Neural progenitor cell (in vitro differentiated cells): ENCODE data around the gene BIK. TPM values are rescaled to one million over a fixed set of nuclear protein-coding genes. Genes with fewer than 3 reads are reported as not detected.

Source experiments
- DNase-seq: peaks from one replicate; pipeline ENCODE4 v3.0.0-alpha.2; 2016; ENCODE audit warnings: low spot score
- H2AFZ ChIP-seq: fragments of 200-600 bp; sonication (generic); replicated peaks from 2 replicates; pipeline ENCODE4 v1.6.1; 2016; ENCODE audit warnings: antibody characterized with exemption
- H3F3A ChIP-seq: fragments of 200-600 bp; sonication (generic); 2 replicates; pipeline ENCODE4 v1.6.1; 2016; ENCODE audit warnings: antibody characterized with exemption, low read depth
- H3K27ac ChIP-seq: fragments of 200-600 bp; sonication (generic); 2 replicates; pipeline ENCODE4 v1.5.1; 2016; ENCODE audit warnings: mild to moderate bottlenecking
- H3K27me3 ChIP-seq: fragments of 200-600 bp; sonication (generic); 2 replicates; pipeline ENCODE4 v1.6.1; 2016; ENCODE audit warnings: mild to moderate bottlenecking, moderate library complexity
- H3K36me3 ChIP-seq: fragments of 200-600 bp; sonication (generic); 2 replicates; pipeline ENCODE4 v1.5.1; 2016
- H3K4me1 ChIP-seq: fragments of 200-600 bp; sonication (generic); 2 replicates; pipeline ENCODE4 v1.6.1; 2016; ENCODE audit warnings: mixed run types
- H3K4me2 ChIP-seq: fragments of 200-600 bp; sonication (generic); 2 replicates; pipeline ENCODE4 v1.6.1; 2016
- H3K4me3 ChIP-seq: fragments of 200-600 bp; sonication (generic); 2 replicates; pipeline ENCODE4 v1.5.1; 2016
- H3K79me2 ChIP-seq: fragments of 200-600 bp; sonication (generic); 2 replicates; pipeline ENCODE4 v1.6.1; 2016; ENCODE audit warnings: low read depth
- H3K9ac ChIP-seq: fragments of 200-600 bp; sonication (generic); 2 replicates; pipeline ENCODE4 v1.6.1; 2016
- H3K9me3 ChIP-seq: fragments of 200-600 bp; sonication (generic); 2 replicates; pipeline ENCODE4 v1.5.1; 2016; ENCODE audit warnings: low read depth
- H4K20me1 ChIP-seq: fragments of 200-600 bp; sonication (generic); 2 replicates; pipeline ENCODE4 v1.6.1; 2016; ENCODE audit warnings: low read depth
- H3K27ac Mint-ChIP-seq: 3 replicates; pipeline ENCODE4 v1.8.0; 2021; ENCODE audit warnings: mixed read lengths
- H3K27me3 Mint-ChIP-seq: 2 replicates; pipeline ENCODE4 v1.8.0; 2022; ENCODE audit warnings: low read depth, mild to moderate bottlenecking, inconsistent platforms, moderate library complexity, mixed read lengths; ENCODE audit not compliant: insufficient read depth
- H3K36me3 Mint-ChIP-seq: 3 replicates; pipeline ENCODE4 v1.8.0; 2021; ENCODE audit warnings: mixed read lengths
- H3K4me1 Mint-ChIP-seq: 3 replicates; pipeline ENCODE4 v1.8.0; 2021; ENCODE audit warnings: mixed read lengths
- H3K4me3 Mint-ChIP-seq: 3 replicates; pipeline ENCODE4 v1.8.0; 2021; ENCODE audit warnings: mild to moderate bottlenecking, moderate library complexity, mixed read lengths
- H3K9me3 Mint-ChIP-seq: 3 replicates; pipeline ENCODE4 v1.8.0; 2020; ENCODE audit warnings: mixed read lengths
- EZH2 ChIP-seq: fragments of 200-600 bp; sonication (generic); IDR thresholded peaks from 2 replicates; pipeline ENCODE4 v1.6.1; 2017; ENCODE audit warnings: antibody characterized with exemption, mild to moderate bottlenecking, moderate library complexity
- EZH2phosphoT487 ChIP-seq: fragments of 200-600 bp; sonication (generic); IDR thresholded peaks from 2 replicates; pipeline ENCODE4 v1.6.1; 2017; ENCODE audit warnings: antibody characterized with exemption
- total RNA-seq: library from RNA; depleted of rRNA; stranded (reverse); fragments of >200 nt; gene quantifications from 2 replicates; pipeline ENCODE4 v1.2.3, GENCODE V29; 2015; ENCODE audit warnings: low replicate concordance
- TF ChIP-seq, protein P1 (sequence below): fragments of 200-600 bp; sonication (generic); IDR thresholded peaks from 2 replicates; pipeline ENCODE4 v1.5.1; 2017; ENCODE audit warnings: antibody characterized with exemption, mild to moderate bottlenecking

Gene BIK
- total RNA-seq, 1 donor from 2014 or later = 2.2 TPM

DNA sequence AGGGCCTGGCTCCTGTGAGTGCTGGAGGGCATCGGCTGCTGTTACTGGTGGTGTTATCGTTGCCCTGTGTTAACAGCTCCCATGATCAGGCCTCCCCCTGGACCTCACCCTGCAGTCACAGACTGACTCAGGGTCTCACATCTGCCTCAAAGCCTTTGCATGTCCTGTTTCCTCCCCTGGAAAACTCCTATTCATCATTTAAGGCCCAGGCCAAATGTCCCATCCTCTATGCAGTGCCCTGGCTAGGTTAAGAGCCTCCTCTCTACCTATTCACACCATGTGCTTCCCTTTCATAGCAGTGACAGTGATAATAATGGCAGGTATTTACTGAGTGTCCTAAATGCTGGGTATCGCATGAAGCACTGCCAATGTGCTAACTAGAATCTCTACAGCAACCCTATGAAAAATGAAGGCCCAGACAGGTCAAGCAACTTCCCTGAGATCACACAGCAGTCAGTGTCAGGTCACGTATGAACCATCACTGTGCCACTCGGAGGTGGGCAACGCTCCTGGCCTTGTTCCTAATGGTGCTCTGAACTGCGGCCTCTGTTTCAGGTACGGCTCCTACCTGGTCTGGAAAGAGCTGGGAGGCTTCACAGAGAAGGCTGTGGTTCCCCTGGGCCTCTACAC lies 50.1 kb downstream of the BIK start:
- H3K4me2 ChIP-seq = no peak overlapping the region
- no peaks in the 10 kb centered on the region for H3K9me3 ChIP-seq
- TF ChIP-seq EZH2phosphoT487 (no peak), EZH2 (no peak)
- TF ChIP-seq, protein P1, sequence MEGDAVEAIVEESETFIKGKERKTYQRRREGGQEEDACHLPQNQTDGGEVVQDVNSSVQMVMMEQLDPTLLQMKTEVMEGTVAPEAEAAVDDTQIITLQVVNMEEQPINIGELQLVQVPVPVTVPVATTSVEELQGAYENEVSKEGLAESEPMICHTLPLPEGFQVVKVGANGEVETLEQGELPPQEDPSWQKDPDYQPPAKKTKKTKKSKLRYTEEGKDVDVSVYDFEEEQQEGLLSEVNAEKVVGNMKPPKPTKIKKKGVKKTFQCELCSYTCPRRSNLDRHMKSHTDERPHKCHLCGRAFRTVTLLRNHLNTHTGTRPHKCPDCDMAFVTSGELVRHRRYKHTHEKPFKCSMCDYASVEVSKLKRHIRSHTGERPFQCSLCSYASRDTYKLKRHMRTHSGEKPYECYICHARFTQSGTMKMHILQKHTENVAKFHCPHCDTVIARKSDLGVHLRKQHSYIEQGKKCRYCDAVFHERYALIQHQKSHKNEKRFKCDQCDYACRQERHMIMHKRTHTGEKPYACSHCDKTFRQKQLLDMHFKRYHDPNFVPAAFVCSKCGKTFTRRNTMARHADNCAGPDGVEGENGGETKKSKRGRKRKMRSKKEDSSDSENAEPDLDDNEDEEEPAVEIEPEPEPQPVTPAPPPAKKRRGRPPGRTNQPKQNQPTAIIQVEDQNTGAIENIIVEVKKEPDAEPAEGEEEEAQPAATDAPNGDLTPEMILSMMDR = no peak
- no peaks in the 10 kb centered on the region for H3K9me3 Mint-ChIP-seq
- peak overlapping the region; percentile 66 for H3K27ac Mint-ChIP-seq
- no peaks in the 10 kb centered on the region for H3K79me2 ChIP-seq
- no peak overlapping the region for H2AFZ ChIP-seq
- no peaks in the 10 kb centered on the region for H3K4me1 ChIP-seq
- H3K4me3 Mint-ChIP-seq = peak overlapping the region; percentile 31
- H3K4me3 ChIP-seq = no peak overlapping the region
- H3K36me3 Mint-ChIP-seq = no peaks in the 10 kb centered on the region
- no peaks in the 10 kb centered on the region for H3K27me3 ChIP-seq
- peaks cover 10% of the 10 kb centered on the region for H3K4me1 Mint-ChIP-seq
- H3K9ac ChIP-seq = no peak overlapping the region
- peaks cover 4% of the 10 kb centered on the region for H3F3A ChIP-seq
- H3K36me3 ChIP-seq = no peaks in the 10 kb centered on the region
- no peaks in the 10 kb centered on the region for H4K20me1 ChIP-seq
- H3K27ac ChIP-seq = no peak overlapping the region
- H3K27me3 Mint-ChIP-seq = peaks cover 4% of the 10 kb centered on the region
- no peak for DNase-seq

- no peaks in the 10 kb centered on the region for H3K36me3 ChIP-seq
- TF ChIP-seq, protein P1 = no peak
- TF ChIP-seq EZH2phosphoT487 = no peak
- TF ChIP-seq EZH2 = no peak
- H3K9me3 ChIP-seq = no peaks in the 10 kb centered on the region
- no peaks in the 10 kb centered on the region for H4K20me1 ChIP-seq
- DNase-seq = no peak
- H3K27ac ChIP-seq = no peak overlapping the region
- no peak overlapping the region for H3K4me2 ChIP-seq
- Mint-ChIP-seq H3K27ac (no peak overlapping the region), H3K9me3 (no peaks in the 10 kb centered on the region), H3K36me3 (peaks cover 2% of the 10 kb centered on the region), H3K27me3 (peaks cover 2% of the 10 kb centered on the region), H3K4me1 (peaks cover 10% of the 10 kb centered on the region), H3K4me3 (no peak overlapping the region)
- H3K27me3 ChIP-seq = no peaks in the 10 kb centered on the region
- H3K9ac ChIP-seq = no peak overlapping the region
- no peaks in the 10 kb centered on the region for H3K4me1 ChIP-seq
- no peaks in the 10 kb centered on the region for H3K79me2 ChIP-seq
- H3F3A ChIP-seq = peaks cover 4% of the 10 kb centered on the region
- H2AFZ ChIP-seq = no peak overlapping the region
- H3K4me3 ChIP-seq = no peak overlapping the region
Observed at GRCh38 chr22:43162412-43163150, 52.0 kb downstream of the BIK start.

DNA sequence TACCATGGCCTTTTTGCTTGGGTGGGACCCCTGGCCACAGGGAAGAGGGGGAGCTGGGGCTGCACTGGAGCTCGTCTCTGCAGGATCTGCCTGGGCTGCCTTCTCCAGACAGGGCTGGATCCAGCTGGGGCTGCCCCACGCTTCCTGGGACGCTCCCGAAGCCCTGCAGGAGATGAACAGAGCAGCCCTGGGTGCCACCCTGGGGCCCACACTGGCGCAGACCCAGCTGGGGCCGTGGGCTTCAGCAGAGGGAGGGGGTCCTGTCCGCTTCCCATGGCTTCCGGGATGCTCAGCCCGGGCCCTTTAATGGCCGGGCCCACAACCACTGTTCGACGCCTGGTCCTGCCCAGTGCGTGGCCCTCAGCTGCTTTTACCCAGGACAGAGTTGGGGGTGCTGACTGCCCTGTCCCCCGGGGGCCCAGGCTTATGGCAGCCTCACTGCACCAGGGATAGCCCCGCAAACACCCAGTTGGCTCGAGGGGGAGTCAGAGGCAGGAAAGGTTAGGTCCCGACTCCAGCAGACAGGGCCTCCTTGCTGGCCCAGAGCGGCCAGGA lies 52.8 kb downstream of the BIK start:
- peaks cover 4% of the 10 kb centered on the region for H3K27me3 Mint-ChIP-seq
- peaks cover 2% of the 10 kb centered on the region for H3K36me3 Mint-ChIP-seq
- no peaks in the 10 kb centered on the region for H3K9me3 Mint-ChIP-seq
- Histone ChIP-seq H3K4me3 (no peak overlapping the region), H3K27me3 (no peaks in the 10 kb centered on the region), H3K27ac (no peak overlapping the region), H3K9ac (no peak overlapping the region), H3F3A (peaks cover 4% of the 10 kb centered on the region), H3K4me2 (no peak overlapping the region), H3K9me3 (no peaks in the 10 kb centered on the region), H3K4me1 (no peaks in the 10 kb centered on the region), H3K36me3 (no peaks in the 10 kb centered on the region), H3K79me2 (no peaks in the 10 kb centered on the region), H4K20me1 (no peaks in the 10 kb centered on the region), H2AFZ (no peak overlapping the region)
- no peak overlapping the region for H3K27ac Mint-ChIP-seq
- H3K4me1 Mint-ChIP-seq = peaks cover 10% of the 10 kb centered on the region
- no peak for DNase-seq
- TF ChIP-seq EZH2phosphoT487 = no peak
- TF ChIP-seq EZH2 = no peak
- TF ChIP-seq, protein P1 = no peak
- no peak overlapping the region for H3K4me3 Mint-ChIP-seq
